Upper lobe of left lung (tissue), 4 donors: ENCODE measurements around the gene OTUD7B.
"Not testable (repeated sequence)": the region's sequence is repeated elsewhere in the genome, so short reads cannot be mapped to it uniquely, and the experiment has no call there.

Experiments
- EP300 ChIP-seq, 4 donors: sonication (generic); formaldehyde crosslinking; IDR thresholded peaks; one replicate each; pipeline ENCODE4 v1.5.1; 2017; ENCODE audit warnings: antibody characterized with exemption in 4 of 4, control low read depth in 2 of 4
- POLR2A ChIP-seq, 4 donors: fragments of 450-650 bp; IDR thresholded peaks; one replicate each; pipeline ENCODE4 v1.5.1; 2016 to 2017; ENCODE audit warnings: antibody characterized with exemption in 4 of 4, mild to moderate bottlenecking in 2 of 4
- POLR2AphosphoS5 ChIP-seq, 2 donors: sonication (generic); formaldehyde crosslinking; IDR thresholded peaks; one replicate each; pipeline ENCODE4 v1.5.1; 2017; ENCODE audit warnings: antibody characterized with exemption in 2 of 2
- TF ChIP-seq, protein P1 (sequence below), 6 experiments: fragments of 450-650 bp in 4 of 6; fragments of 200-600 bp in 2 of 6; sonication (generic) in 2 of 6; IDR thresholded peaks; one replicate each; pipeline ENCODE4 v1.5.1; 2016 to 2019; ENCODE audit warnings: antibody characterized with exemption in 6 of 6

DNA sequence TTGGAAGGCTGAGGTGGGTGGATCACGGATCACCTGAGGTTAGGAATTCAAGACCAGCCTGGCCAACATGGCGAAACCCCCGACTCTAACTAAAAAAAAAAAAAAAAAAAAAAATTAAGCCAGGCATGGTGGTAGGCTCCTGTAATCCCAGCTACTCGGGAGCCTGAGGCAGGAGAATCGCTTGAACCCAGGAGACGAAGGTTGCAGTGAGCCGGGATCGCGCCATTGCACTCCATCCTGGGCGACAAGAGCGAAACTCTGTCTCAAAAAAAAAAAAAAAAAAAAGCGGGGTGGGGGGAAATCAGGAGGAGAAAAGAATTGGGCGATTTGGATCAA lies 71.9 kb downstream of the OTUD7B start:
- not testable (repeated sequence) for TF ChIP-seq POLR2AphosphoS5, POLR2A, EP300 (IDR thresholded peaks at IDR 0.05)
- TF ChIP-seq, protein P1, sequence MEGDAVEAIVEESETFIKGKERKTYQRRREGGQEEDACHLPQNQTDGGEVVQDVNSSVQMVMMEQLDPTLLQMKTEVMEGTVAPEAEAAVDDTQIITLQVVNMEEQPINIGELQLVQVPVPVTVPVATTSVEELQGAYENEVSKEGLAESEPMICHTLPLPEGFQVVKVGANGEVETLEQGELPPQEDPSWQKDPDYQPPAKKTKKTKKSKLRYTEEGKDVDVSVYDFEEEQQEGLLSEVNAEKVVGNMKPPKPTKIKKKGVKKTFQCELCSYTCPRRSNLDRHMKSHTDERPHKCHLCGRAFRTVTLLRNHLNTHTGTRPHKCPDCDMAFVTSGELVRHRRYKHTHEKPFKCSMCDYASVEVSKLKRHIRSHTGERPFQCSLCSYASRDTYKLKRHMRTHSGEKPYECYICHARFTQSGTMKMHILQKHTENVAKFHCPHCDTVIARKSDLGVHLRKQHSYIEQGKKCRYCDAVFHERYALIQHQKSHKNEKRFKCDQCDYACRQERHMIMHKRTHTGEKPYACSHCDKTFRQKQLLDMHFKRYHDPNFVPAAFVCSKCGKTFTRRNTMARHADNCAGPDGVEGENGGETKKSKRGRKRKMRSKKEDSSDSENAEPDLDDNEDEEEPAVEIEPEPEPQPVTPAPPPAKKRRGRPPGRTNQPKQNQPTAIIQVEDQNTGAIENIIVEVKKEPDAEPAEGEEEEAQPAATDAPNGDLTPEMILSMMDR (IDR thresholded peaks at IDR 0.05): not testable (repeated sequence)
